Natural killer cell treated with Interleukin-12 subunit alpha and Interleukin-12 subunit beta and Interleukin-15 and Interleukin-18, amount 100 ng/mL, for 72 hours (primary cell): ENCODE measurements around the gene POMT1. TPM values are rescaled to one million over a fixed set of nuclear protein-coding genes. Genes with fewer than 3 reads are reported as not detected.

Source experiments
- total RNA-seq, 2 donors: library from RNA; stranded (reverse); gene quantifications; one replicate each; pipeline ENCODE4 v1.2.3, GENCODE V29; 2022

Gene POMT1
- total RNA-seq, 2 donors from 2014 or later: 30.5 to 53.4 TPM

Other genes starting within 250 kb of the POMT1 start
- gene FAM78A, start 226.4 kb upstream of the POMT1 start, total RNA-seq: 10 to 100 TPM; 46.2 to 53.3 TPM
- under 1 TPM in 1 of 2 donors, not detected in 1; 0.74 TPM for gene PLPP7, start 213.2 kb upstream of the POMT1 start, total RNA-seq
- 100 to 1,000 TPM; 122 to 246 TPM for gene PRRC2B, start 108.8 kb upstream of the POMT1 start, total RNA-seq
- gene UCK1, start 28.3 kb downstream of the POMT1 start, total RNA-seq: 10 to 100 TPM; 24.9 to 37.4 TPM
- not detected for gene PRRT1B, start 42.6 kb downstream of the POMT1 start, total RNA-seq
- gene RAPGEF1, start 237.2 kb downstream of the POMT1 start, total RNA-seq: 100 to 1,000 TPM; 109 to 215 TPM